Activated CD4-positive, alpha-beta T cell treated with anti-CD3 and anti-CD28 coated beads, Interleukin-2, Interleukin-4, amounts not matched to agents 100 ng/mL and 50 ng/mL, durations not matched to agents 16 hours and 8 hours (primary cell): Measurements from ENCODE around the gene FLRT3.

Source experiments
- DNase-seq: peaks from one replicate; pipeline ENCODE4 v3.0.0-alpha.2; 2020; ENCODE audit warnings: low spot score

Gene FLRT3

DNA sequence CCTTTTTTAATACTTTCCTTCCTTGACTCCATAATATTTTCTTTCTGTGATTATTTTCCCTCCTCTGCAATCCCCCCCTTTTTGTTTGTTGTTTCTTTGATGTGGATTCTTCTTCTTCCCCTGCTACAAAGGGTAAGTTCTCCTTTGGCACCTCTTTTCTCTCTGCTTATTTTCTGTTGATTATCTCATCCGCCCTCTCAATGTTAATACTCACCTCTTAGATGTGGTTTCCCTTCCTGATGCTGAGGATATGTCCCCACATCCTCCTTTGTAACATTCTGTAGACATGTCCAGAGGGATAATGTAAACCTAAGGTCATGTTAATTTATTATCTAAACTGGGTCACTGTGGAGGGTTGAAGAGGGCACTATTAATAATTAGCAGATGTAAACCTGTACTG is 17.7 kb downstream of the FLRT3 start:
- DNase-seq, result no peak

DNA sequence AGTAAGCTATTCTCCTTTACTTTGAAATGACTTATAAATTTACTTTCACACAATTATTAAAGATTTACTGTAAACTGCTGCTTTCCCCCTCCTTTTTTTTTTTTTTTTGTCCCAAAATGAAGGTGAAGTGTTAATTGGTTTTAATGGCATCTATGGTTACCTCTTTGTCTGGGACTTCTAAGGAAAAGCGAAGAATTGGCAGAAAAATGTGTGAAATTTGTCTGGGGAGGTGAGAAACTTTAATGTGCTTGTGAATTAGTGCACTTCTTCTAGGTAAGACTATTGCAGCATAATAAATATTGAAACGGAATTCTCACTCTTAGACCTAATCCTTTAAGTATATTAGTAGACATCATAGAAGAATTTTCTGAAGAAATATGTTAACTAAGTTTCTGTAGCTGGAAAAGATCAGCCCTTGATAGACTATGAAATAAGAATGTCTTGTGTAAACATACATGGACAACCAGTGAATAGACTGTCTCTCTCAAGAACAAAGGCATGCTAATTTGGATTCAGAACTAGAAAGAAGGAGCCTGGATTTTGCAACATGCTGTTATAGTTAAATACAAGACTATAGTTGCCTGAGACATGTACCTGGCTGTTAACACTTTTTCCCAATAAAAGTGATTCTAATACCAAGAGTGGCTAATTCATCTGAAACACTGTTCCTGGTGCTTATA is 23.9 kb downstream of the FLRT3 start:
- no peak for DNase-seq

DNA sequence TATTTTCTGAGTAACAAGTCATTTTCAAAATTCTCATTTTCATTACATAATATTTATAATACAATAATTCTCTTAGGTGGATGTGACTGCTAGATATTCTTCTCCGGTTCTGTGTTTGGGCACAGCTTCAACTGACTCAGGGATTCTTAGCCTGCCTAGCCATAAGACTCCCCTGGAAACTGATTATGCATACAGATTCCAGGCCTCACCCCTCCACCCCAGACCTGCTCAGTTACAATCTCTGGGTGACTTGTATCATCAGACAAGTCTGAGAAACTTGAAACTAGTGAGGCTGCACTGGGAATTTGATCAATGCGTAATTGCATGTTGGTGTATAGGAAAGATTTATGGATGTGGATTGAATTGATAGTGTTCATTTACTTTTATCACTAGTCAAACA is 25.4 kb downstream of the FLRT3 start:
- DNase-seq, result no peak

DNA sequence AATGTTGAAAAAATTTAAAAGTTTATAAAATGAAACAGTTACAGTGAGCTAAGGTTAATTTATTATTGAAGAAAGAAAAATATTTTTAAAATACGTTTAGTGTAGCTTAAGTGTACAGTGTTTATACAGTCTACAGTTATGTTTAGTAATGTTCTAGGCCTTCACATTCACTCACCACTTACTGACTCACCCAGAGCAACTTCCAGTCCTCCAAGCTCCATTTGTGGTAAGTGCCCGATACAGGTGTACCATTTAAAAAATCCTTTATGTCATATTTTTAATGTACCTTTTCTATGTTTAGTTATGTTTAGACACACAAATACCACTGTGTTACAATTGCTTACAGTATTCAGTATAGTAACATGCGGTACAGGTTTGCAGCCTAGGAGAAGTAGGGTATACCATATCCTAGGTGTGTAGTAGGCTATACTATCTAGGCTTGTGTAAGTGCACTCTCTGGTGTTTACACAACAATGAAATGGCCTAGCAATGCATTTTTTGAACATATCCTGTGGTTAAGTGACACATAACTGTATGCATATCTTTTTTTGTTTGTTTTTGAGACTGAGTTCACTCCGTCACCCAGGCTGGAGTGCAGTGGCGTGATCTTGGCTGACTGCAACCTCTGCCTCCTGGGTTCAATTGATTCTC is 26.3 kb downstream of the FLRT3 start:
- no peak for DNase-seq

DNA sequence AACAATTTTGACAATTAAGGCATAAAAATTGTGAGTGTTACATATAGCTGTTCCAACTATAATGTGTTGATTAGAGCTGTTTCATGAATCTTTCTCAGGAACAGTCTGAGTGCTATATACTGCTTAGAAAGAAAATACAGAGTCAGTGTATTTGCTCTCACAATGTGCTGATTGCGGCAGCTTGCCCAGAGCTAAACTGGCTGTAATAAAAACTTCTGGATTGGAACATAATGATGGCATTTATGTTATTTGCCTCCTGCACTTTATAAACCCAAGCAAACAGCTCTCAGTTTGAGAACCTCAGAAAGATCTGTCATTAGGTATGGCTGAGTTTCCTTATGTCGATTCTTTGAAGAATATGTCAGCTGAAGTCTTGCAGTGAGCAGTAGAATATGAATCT is 29.5 kb downstream of the FLRT3 start:
- DNase-seq, result no peak

- no peak for DNase-seq
Measured at GRCh38 chr20:14304472-14304871, 32.9 kb downstream of the FLRT3 start.

- DNase-seq, result no peak
Measured at GRCh38 chr20:14303651-14304050, 33.8 kb downstream of the FLRT3 start.

- DNase-seq, result no peak
Measured at GRCh38 chr20:14303106-14303505, 34.3 kb downstream of the FLRT3 start.

DNA sequence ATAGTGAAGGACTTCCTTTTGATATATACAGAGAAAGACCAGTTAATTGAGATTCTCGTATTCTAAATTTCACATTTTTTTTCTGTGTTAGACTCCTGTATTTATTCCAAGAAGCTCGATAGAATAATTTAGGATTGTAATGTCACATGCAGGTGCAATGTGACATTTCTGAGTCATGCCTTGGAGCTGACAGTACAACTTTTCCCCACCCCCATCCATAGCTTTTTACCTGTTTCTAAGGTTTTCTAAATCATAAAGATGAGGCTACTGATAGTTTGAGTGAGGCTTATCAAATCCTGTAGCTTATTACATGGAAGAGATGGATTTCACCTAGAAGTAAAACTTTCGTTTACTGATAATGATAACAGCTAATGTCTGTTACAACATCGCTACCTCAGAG is 37.6 kb downstream of the FLRT3 start:
- DNase-seq, result no peak

- no peak for DNase-seq
Measured at GRCh38 chr20:14295770-14296309, 41.6 kb downstream of the FLRT3 start.

DNA sequence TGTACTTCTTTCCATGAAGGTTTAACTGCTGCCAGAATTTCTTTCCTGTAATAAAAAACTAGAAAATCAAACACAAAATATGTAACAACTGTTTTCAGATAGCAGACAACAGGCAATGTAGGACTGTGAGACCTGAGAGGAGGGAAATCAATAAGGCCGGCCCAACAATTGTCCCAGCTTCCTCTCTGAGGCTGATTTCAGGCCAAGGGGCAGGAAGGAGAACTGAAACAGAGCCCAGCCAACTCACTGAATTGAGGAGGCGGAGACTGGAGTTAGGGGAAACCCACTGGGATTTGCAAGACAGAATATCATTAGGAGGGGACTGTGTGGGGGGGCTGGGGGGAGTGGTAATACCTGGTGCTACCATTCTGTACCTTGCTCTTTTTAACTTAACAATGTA is 42.2 kb downstream of the FLRT3 start:
- no peak for DNase-seq

DNA sequence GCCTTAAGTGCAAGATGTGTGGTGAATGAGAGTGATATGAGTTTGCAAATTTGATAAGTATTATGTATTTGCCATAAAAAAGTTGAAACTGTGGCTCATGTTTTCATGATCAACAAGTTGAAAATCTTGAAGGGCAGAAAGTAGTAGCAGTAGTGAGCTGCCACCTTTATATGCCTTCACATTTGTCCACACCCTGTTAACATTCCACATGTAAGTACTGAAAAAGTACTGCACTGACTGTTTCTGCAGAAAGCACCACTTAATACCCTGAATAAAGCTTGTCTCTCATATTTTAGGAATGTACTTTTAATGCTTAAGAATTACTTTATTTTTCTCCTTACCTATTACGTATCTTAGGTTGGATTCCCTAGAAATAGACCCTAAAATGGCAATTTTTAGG is 45.9 kb downstream of the FLRT3 start:
- DNase-seq, result no peak

GRCh38 chr20:14288341-14289330 is 48.8 kb downstream of the FLRT3 start:
- no peak for DNase-seq

DNA sequence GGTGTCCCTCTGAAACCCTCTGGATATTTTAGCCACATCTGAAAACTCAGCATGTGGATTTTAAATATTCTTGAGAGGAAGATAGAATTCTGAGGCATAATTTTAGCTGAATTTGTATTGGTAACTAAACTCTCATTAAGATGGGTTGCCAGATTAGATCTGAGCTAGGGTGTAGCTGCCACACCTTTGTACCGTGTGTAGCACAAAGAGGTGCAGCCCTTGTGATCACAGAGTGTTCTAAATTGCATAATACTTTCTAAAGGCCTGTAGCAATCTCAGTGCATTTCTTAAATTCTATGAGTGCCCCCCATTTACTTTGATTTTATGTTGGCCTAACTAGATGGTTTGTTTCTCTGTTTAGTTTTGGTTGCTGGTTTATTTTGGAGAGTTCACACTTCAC is 53.0 kb downstream of the FLRT3 start:
- no peak for DNase-seq

- no peak for DNase-seq
Measured at GRCh38 chr20:14282140-14282539, 55.3 kb downstream of the FLRT3 start.
